Smooth muscle cell (in vitro differentiated cells): ENCODE results near the gene SMYD3. TPM values are rescaled to one million over a fixed set of nuclear protein-coding genes. Genes with fewer than 3 reads are reported as not detected.

Experiments
- DNase-seq: peaks from one replicate; lab custom pipeline; 2025; ENCODE audit not compliant: unreplicated experiment; lab: John Stamatoyannopoulos, UW
- H2AFZ ChIP-seq: fragments of 200-600 bp; sonication (generic); 2 replicates; pipeline ENCODE4 v1.6.0; 2016; ENCODE audit warnings: antibody characterized with exemption, low read depth, mild to moderate bottlenecking
- H3F3A ChIP-seq: fragments of 200-600 bp; sonication (generic); 2 replicates; pipeline ENCODE4 v1.6.0; 2017; ENCODE audit warnings: antibody characterized with exemption, low read depth
- H3K27ac ChIP-seq: fragments of 200-600 bp; sonication (generic); 2 replicates; pipeline ENCODE4 v1.5.1; 2016; ENCODE audit warnings: low read depth, mild to moderate bottlenecking
- H3K27me3 ChIP-seq: fragments of 200-600 bp; sonication (generic); 2 replicates; pipeline ENCODE4 v1.6.1; 2016; ENCODE audit warnings: low read depth, mild to moderate bottlenecking
- H3K36me3 ChIP-seq: fragments of 200-600 bp; sonication (generic); 2 replicates; pipeline ENCODE4 v1.5.1; 2016; ENCODE audit warnings: low read depth
- H3K4me1 ChIP-seq: fragments of 200-600 bp; sonication (generic); 2 replicates; pipeline ENCODE4 v1.5.1; 2016; ENCODE audit warnings: low read depth
- H3K4me2 ChIP-seq: fragments of 200-600 bp; sonication (generic); 2 replicates; pipeline ENCODE4 v1.6.0; 2016; ENCODE audit warnings: mild to moderate bottlenecking
- H3K4me3 ChIP-seq: fragments of 200-600 bp; sonication (generic); 2 replicates; pipeline ENCODE4 v1.5.1; 2016; ENCODE audit warnings: mild to moderate bottlenecking
- H3K79me2 ChIP-seq: fragments of 200-600 bp; sonication (generic); 2 replicates; pipeline ENCODE4 v1.6.0; 2016; ENCODE audit warnings: low read depth, mild to moderate bottlenecking
- H3K9ac ChIP-seq: fragments of 200-600 bp; sonication (generic); 2 replicates; pipeline ENCODE4 v1.6.0; 2016; ENCODE audit warnings: low read depth
- H3K9me3 ChIP-seq: fragments of 200-600 bp; sonication (generic); replicated peaks from 2 replicates; pipeline ENCODE4 v1.5.1; 2016; ENCODE audit warnings: low read depth
- H4K20me1 ChIP-seq: fragments of 200-600 bp; sonication (generic); 2 replicates; pipeline ENCODE4 v1.6.0; 2016; ENCODE audit warnings: low read depth
- CTCF ChIP-seq: fragments of 200-600 bp; sonication (generic); IDR thresholded peaks from 2 replicates; pipeline ENCODE4 v1.5.1; 2017; ENCODE audit warnings: borderline replicate concordance, mild to moderate bottlenecking, antibody characterized with exemption; ENCODE audit not compliant: insufficient read depth, poor library complexity, severe bottlenecking
- WGBS: methylation state at CpG from one replicate; pipeline ENCODE4 v1.1.7; 2016; ENCODE audit warnings: low lambda C conversion rate; 5-methylcytosine and 5-hydroxymethylcytosine counted together
- polyA plus RNA-seq: library from polyadenylated mRNA; unstranded; fragments of >200 nt; fragmentation: Nextera tagmentation; extraction: Ambion mirVana; gene quantifications from 2 replicates; pipeline ENCODE4 v1.2.1, GENCODE V29; 2016
- total RNA-seq: library from RNA; depleted of rRNA; stranded (reverse); fragments of >200 nt; gene quantifications from 2 replicates; pipeline ENCODE4 v1.2.3, GENCODE V29; 2014

The SMYD3 gene
- total and polyA plus RNA-seq, 2 experiments from 2014 or later = 162 to 301 TPM

- no peaks in the 10 kb centered on the region for H3K27me3 ChIP-seq
- no peak overlapping the region for H2AFZ ChIP-seq
- 96% methylated on average over 5 of the region's 5 CpGs for WGBS
- H3K9ac ChIP-seq = no peak overlapping the region
- no peaks in the 10 kb centered on the region for H4K20me1 ChIP-seq
- no peak overlapping the region for H3K27ac ChIP-seq
- no peak for DNase-seq
- H3K9me3 ChIP-seq = no peaks in the 10 kb centered on the region
- H3K79me2 ChIP-seq = peaks cover 4% of the 10 kb centered on the region
- no peak overlapping the region for H3K4me2 ChIP-seq
- no peaks in the 10 kb centered on the region for H3K36me3 ChIP-seq
- peaks cover 2% of the 10 kb centered on the region for H3F3A ChIP-seq
- H3K4me1 ChIP-seq = no peaks in the 10 kb centered on the region
- H3K4me3 ChIP-seq = no peak overlapping the region
- TF ChIP-seq CTCF = no peak
Observed at GRCh38 chr1:245803666-245804037, 703.4 kb downstream of the SMYD3 start.

GRCh38 chr1:245802941-245803665 lies 704.0 kb downstream of the SMYD3 start:
- no peak for DNase-seq
- no peaks in the 10 kb centered on the region for H3K4me1 ChIP-seq
- no peaks in the 10 kb centered on the region for H3K36me3 ChIP-seq
- H3K4me3 ChIP-seq = no peak overlapping the region
- peaks cover 2% of the 10 kb centered on the region for H3F3A ChIP-seq
- no peaks in the 10 kb centered on the region for H3K27me3 ChIP-seq
- H3K4me2 ChIP-seq = no peak overlapping the region
- H3K9ac ChIP-seq = no peak overlapping the region
- TF ChIP-seq CTCF = no peak
- H4K20me1 ChIP-seq = no peaks in the 10 kb centered on the region
- no peak overlapping the region for H2AFZ ChIP-seq
- H3K27ac ChIP-seq = peak overlapping the region; percentile 35
- WGBS = 89% methylated on average over 9 of the region's 9 CpGs
- no peaks in the 10 kb centered on the region for H3K9me3 ChIP-seq
- no peaks in the 10 kb centered on the region for H3K79me2 ChIP-seq

- DNase-seq = no peak
- Histone ChIP-seq H3K27me3 (no peaks in the 10 kb centered on the region), H3K4me2 (no peak overlapping the region), H4K20me1 (no peaks in the 10 kb centered on the region), H3K36me3 (no peaks in the 10 kb centered on the region), H3K9me3 (no peaks in the 10 kb centered on the region), H3K27ac (no peak overlapping the region), H3K4me1 (no peaks in the 10 kb centered on the region), H3K79me2 (no peaks in the 10 kb centered on the region), H3K9ac (no peak overlapping the region), H3K4me3 (no peak overlapping the region), H3F3A (peaks cover 2% of the 10 kb centered on the region), H2AFZ (no peak overlapping the region)
- WGBS = 64% methylated on average over 6 of the region's 6 CpGs
- no peak for TF ChIP-seq CTCF
Observed at GRCh38 chr1:245800901-245801605, 706.0 kb downstream of the SMYD3 start.

GRCh38 chr1:245798349-245798711 lies 708.7 kb downstream of the SMYD3 start:
- no peak for DNase-seq
- TF ChIP-seq CTCF = no peak
- WGBS = 88% methylated on average over 3 of the region's 5 CpGs
- Histone ChIP-seq H3K27ac (peak overlapping the region; percentile 7), H3K4me2 (no peak overlapping the region), H3K4me3 (no peak overlapping the region), H3K27me3 (no peaks in the 10 kb centered on the region), H3K9me3 (no peaks in the 10 kb centered on the region), H3F3A (peaks cover 12% of the 10 kb centered on the region), H2AFZ (no peak overlapping the region), H3K79me2 (no peaks in the 10 kb centered on the region), H3K4me1 (no peaks in the 10 kb centered on the region), H3K9ac (no peak overlapping the region), H4K20me1 (no peaks in the 10 kb centered on the region), H3K36me3 (no peaks in the 10 kb centered on the region)
